GM21717 (cell line): Measurements from ENCODE around the gene GRIN3B.

Experiments
- ATAC-seq: cut with Tn5 transposase; IDR thresholded peaks from one replicate; pipeline ENCODE4 v1.9.1; 2021; ENCODE audit warnings: mild to moderate bottlenecking, moderate library complexity; ENCODE audit not compliant: unreplicated experiment

The GRIN3B gene

DNA sequence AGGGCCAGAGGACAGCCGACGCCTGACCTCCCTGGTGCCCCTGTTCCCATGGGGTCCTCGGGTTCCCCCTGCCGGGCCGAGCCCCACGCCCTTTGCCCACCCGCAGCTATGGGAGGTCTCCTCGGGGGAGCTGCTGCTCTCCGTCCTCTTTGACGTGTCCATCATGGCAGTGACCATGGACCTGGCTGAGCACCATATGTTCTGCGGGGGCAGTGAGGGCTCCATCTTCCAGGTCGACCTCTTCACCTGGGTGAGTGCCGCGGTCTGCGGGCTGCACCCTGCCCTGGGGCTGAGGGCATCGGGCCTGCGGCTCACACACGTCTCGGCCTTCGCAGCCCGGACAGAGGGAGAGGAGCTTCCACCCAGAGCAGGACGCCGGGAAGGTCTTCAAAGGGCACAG is 9.5 kb upstream of the GRIN3B start:
- no peak for ATAC-seq

GRCh38 chr19:991174-991931 is 8.9 kb upstream of the GRIN3B start:
- no peak for ATAC-seq

DNA sequence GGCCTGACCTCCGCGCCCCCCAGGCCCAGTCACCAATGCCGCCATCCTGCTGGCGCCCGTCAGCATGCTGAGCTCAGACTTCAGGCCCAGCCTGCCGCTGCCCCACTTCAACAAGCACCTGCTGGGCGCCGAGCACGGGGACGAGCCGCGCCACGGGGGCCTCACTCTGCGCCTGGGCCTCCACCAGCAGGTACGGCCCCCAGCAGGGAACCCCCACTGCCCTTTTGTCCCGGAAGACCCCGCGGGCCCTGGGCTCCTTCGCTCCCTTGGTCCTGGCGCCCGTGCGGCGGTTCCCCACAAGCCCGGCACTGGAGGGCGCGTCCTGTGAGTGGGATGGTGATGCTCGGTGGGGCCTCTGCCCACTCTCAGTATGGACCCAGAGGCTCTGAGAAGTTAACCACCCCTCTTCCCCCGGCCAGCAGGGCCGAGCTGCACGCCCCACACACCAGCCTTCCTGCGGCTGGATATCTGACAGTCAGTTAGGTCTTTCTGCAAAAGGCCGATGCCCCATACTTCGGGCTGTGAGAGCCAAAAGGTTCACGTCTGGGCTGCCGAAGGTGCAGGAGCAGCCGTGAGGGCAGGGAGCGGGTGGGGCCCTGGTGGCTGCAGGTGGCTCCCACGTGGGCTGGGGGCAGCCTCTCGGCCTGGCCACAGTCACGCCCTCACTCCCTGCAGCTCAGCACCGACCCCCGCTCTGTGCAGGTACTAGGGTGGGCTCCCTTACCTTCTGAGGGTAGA is 8.1 kb upstream of the GRIN3B start:
- no peak for ATAC-seq

DNA sequence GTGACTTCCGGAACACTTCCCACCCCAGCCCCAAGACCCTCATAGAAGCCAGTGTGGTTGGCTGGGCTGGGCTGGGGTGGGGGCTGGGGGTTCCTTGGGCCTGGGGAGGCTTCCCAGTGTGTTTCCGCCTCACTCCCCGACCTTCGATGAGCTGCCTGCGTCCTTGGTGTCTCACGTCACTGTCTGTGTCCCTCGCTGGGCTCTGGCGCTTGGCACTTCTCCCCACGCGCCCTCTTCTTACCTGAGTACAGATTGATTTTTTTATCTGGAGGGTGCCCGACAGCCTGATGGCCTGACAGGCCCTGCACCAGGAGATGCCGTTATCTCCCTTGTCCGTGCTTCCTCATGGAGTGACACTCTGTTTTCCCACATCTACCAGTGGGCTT is 7.6 kb upstream of the GRIN3B start:
- ATAC-seq = no peak

GRCh38 chr19:993361-993830 is 6.8 kb upstream of the GRIN3B start:
- ATAC-seq = no peak

DNA sequence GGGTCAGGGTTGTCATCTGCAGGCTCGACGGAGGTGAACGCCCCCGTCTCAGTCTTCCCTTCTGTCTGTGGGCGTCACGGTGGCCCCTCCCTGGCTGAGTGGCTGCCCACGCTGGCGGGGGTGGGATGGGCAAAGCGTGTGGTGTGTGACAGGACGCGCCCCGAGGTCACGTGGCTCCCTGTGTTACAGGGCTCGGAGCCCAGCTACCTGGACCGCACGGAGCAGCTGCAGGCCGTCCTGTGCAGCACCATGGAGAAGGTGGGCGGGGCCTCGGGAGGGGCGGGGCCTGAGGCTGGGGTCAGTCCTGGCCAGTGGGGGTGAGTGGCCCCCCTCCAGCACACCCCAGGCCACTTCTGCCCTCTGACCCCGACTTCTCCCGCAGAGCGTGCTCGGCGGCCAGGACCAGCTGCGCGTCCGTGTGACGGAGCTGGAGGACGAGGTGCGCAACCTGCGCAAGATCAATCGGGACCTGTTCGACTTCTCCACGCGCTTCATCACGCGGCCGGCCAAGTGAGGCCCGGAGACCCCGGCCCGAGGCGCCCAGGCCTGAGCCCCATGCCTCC is 6.3 kb upstream of the GRIN3B start:
- no peak for ATAC-seq

DNA sequence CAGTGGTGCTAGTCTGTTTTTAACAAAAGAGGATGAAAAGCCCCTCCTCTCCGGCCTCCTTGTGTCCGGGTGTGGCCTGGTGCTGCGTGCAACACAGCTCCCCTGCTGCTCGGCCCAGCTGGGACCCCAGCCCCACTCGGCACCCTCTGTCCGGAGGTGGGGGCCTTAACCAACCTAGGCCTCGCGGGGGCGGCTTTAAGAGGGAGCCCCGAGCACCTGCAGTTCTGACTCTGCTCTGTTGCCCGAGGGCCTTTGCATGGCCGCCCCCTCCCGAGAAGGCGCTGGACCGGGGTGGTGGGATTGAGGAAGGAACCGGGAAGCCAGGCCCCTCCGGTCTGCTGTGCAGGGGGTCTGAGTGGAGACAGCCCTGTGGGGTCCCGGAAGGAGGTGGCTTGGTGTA is 5.7 kb upstream of the GRIN3B start:
- no peak for ATAC-seq

DNA sequence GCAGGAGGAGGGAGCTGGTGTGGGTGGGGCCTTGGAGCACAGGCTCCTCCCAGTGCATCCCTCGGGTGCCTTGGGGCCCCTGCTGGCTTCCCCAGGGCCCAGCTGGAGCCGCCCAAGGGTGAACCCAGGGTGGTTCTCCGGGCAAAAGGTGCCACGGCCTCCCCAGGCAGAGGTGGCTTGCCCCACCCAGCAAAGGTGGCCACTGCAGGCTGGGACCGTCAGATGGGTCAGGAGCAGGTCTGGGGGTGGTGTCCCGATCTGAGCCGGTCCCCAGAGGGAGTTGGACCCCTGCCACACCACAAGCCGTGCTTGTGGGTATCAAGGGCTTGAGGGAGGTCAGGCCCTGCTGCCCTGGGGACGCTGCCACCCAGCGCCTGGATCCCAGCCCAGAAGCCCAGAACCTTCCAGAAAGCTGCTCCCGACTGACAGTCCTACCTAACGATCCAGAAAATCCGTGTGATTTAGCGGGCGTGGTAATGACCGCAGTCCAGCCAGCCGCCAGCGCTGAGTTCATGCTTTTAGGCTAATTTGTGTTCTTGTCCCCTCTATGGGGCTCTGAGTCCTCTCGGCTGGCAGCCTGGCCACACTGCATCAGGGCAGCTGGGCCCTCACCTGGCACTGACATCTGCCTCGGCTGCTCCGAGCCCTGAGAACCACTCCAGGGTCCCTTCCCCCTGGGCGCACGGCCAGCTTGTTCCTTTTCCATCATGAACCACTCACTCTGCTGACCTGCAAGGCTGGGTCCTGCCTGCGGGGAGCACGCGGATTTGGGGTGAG is 5.0 kb upstream of the GRIN3B start:
- ATAC-seq = no peak

GRCh38 chr19:996051-996838 is 4.0 kb upstream of the GRIN3B start:
- no peak for ATAC-seq

DNA sequence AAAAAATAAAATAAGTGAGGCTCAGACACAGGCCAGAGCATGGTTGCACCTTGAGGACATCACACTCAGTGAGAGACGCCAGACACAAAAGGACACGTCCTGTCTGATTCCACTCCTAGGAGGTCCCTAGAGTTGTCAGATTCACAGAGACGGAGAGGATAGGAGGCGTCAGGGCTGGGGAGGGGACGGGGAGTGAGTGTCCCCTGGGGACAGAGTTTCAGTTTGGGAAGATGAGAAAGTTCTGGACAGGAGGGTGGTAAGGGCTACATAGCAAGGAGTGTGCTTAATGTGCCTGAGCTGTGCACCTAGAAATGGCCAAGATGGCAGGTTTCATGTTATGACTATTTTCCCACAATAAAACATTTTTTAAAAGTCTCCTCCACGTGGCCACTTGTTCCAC is 2.2 kb upstream of the GRIN3B start:
- no peak for ATAC-seq

DNA sequence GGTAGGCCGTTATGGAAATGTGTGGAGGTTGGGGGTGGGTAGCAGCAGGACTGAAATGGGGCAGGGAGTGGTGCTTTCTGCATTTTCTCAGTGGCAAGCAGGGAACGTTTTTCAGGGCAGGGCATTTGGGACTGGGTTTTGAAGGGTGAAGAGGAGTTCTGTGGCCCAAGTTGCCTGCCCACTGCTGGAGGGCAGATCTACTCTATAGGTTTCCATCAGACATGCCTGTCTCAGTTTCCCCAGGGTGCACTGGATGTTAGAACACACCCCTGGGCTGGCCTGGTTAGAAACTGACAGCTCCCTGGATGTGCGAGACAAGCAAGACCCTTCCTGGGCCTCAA is 870 bp upstream of the GRIN3B start:
- ATAC-seq = no peak

DNA sequence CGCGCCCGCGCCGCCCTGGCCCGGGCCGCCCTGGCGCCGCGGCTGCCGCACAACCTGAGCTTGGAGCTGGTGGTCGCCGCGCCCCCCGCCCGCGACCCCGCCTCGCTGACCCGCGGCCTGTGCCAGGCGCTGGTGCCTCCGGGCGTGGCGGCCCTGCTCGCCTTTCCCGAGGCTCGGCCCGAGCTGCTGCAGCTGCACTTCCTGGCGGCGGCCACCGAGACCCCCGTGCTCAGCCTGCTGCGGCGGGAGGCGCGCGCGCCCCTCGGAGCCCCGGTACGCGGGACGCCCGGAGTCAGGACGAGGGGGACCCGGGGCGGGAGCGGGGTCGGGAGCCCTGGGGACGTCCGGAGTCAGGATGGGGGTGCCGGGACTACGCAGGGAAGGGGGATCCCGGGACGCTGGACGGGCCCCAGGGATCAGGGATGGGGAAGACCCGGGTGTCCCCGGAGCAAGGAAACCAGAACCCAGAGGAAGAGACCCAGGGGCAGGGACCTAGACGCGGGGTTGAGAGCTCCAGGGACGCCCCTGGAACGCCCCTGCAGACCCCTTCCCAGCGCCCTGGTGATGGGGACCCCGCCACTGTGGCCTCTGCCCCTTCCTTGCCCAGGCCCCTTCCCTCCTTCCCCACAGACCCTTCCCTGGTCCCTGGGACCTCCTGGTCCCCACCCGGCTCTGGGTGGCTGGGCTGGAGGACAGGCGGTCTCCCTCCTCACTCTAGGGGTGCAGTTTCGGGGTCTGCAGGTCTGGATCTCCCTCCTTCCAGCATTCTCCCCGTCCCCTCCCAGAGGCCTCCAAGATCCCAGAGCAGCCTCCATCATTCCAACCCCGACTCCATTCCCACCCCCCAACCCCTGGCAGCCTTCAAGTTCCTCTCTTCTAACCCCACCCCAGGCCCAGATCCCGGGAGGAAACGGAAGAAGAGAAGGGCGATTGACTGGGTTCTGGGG is 645 bp downstream of the GRIN3B start:
- ATAC-seq = no peak

GRCh38 chr19:1001538-1002166 is 1.4 kb downstream of the GRIN3B start:
- ATAC-seq = no peak

DNA sequence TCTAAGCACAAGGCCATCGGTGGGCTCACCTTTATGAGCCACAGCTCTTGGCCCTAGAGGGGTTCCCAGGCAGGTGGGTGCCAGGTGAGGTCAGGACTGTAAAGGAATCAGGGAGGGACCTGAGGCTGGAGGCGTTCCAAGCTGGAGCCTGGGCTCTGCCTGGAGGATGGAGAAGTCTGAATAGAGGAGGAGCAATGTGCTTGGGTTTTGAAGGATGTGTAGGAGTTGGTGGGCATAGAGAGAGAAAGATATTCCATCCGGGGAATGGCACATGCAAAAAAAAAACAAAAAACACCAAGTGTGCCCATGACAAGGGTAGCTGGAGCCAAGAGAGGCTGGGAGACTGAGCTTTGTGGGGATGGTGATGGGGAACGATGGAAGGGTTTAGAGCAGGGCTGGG is 2.4 kb downstream of the GRIN3B start:
- ATAC-seq = no peak

GRCh38 chr19:1003283-1003682 is 3.1 kb downstream of the GRIN3B start:
- no peak for ATAC-seq

DNA sequence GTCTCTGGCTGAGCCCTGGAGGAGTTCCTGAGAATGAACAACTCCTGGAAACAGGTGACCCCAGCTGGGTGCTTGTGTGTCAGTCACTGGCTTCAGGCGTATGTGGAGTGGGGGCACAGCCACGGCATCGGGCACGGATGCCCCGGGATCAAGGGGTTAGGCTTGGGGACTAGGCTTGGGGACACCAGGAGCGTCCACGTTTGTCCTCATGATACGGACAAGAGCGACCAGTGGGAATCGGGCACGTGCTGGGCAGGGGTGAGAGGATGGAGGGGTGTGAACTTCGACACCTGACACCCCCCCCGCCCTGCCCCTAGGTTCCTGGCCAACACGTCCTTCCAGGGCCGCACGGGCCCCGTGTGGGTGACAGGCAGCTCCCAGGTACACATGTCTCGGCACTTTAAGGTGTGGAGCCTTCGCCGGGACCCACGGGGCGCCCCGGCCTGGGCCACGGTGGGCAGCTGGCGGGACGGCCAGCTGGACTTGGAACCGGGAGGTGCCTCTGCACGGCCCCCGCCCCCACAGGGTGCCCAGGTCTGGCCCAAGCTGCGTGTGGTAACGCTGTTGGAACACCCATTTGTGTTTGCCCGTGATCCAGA is 4.1 kb downstream of the GRIN3B start:
- no peak for ATAC-seq

DNA sequence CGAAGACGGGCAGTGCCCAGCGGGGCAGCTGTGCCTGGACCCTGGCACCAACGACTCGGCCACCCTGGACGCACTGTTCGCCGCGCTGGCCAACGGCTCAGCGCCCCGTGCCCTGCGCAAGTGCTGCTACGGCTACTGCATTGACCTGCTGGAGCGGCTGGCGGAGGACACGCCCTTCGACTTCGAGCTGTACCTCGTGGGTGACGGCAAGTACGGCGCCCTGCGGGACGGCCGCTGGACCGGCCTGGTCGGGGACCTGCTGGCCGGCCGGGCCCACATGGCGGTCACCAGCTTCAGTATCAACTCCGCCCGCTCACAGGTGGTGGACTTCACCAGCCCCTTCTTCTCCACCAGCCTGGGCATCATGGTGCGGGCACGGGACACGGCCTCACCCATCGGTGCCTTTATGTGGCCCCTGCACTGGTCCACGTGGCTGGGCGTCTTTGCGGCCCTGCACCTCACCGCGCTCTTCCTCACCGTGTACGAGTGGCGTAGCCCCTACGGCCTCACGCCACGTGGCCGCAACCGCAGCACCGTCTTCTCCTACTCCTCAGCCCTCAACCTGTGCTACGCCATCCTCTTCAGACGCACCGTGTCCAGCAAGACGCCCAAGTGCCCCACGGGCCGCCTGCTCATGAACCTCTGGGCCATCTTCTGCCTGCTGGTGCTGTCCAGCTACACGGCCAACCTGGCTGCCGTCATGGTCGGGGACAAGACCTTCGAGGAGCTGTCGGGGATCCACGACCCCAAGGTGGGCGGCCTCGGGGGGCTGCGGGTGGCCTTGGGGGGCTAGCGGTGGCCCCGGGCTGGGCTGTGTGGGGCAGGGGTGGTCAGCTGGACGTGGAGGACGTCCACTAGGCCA is 4.8 kb downstream of the GRIN3B start:
- ATAC-seq = no peak
